Aorta (tissue), 5 donors: ENCODE data around the gene BMAL1. TPM values are rescaled to one million over a fixed set of nuclear protein-coding genes. Genes with fewer than 3 reads are reported as not detected.

Experiments used
- ATAC-seq: fragments of 200-7000 bp; cut with Tn5 transposase; one replicate; pipeline ENCODE4 v1.9.1; 2022; ENCODE audit warnings: moderate library complexity; ENCODE audit not compliant: low FRiP score
- DNase-seq, 2 donors: peaks; one replicate each; pipeline ENCODE4 v3.0.0-alpha.2; 2020
- H3K27ac ChIP-seq, 2 donors: one replicate each; pipeline ENCODE4 v1.5.1; 2013; ENCODE audit warnings: low read length in 2 of 2, mild to moderate bottlenecking in 2 of 2, moderate library complexity in 2 of 2, control low read depth in 1 of 2, inconsistent platforms in 1 of 2, low read depth in 1 of 2
- H3K27me3 ChIP-seq, 2 donors: one replicate each; pipeline ENCODE4 v1.6.1; 2013; ENCODE audit warnings: control low read depth in 1 of 2, low read length in 1 of 2, mild to moderate bottlenecking in 1 of 2, moderate library complexity in 1 of 2; ENCODE audit not compliant: insufficient read depth in 2 of 2, control insufficient read depth in 1 of 2
- H3K36me3 ChIP-seq, 2 donors: one replicate each; pipeline ENCODE4 v1.6.1; 2013; ENCODE audit warnings: control low read depth in 1 of 2, low read length in 1 of 2, mild to moderate bottlenecking in 1 of 2; ENCODE audit not compliant: insufficient read depth in 2 of 2, control insufficient read depth in 1 of 2
- H3K4me1 ChIP-seq, 2 donors: one replicate each; pipeline ENCODE4 v1.6.1; 2013; ENCODE audit warnings: low read length in 2 of 2, control low read depth in 1 of 2, mild to moderate bottlenecking in 1 of 2, moderate library complexity in 1 of 2; ENCODE audit not compliant: insufficient read depth in 2 of 2, control insufficient read depth in 1 of 2
- H3K4me3 ChIP-seq, 2 donors: one replicate each; pipeline ENCODE4 v1.5.1; 2013; ENCODE audit warnings: low read length in 2 of 2, control low read depth in 1 of 2, mild to moderate bottlenecking in 1 of 2
- H3K9me3 ChIP-seq: one replicate; pipeline ENCODE4 v1.6.1; 2013; ENCODE audit warnings: mild to moderate bottlenecking, low read length; ENCODE audit not compliant: control insufficient read depth
- WGBS, 2 donors: extraction: QIAGEN DNeasy Blood & Tissue Kit; methylation state at CpG; one replicate each; pipeline ENCODE4 v1.1.7; 2013; 5-methylcytosine and 5-hydroxymethylcytosine counted together
- intact Hi-C, 2 donors: fragments of 100-400 bp; cut with DNase I; formaldehyde crosslinking; loops; one replicate each; pipeline versions ENCODE4 v1.14.2 to v1.15.0; 2022
- polyA plus RNA-seq, 2 donors: library from polyadenylated mRNA; stranded (reverse); fragments of 200-250 nt; gene quantifications; one replicate each; pipeline ENCODE4 v1.2.3, GENCODE V29; 2013
- total RNA-seq, 2 donors: library from RNA; stranded (reverse); fragmentation: NEBNext Ultra II Directional; extraction: Animal tissue kit (Norgen Biotek cat#: 25700); gene quantifications; one replicate each; pipeline ENCODE4 v1.2.1, GENCODE V29; 2021
- donor health status: healthy with polysubstance abuse.
- donor health status: Bipolar disorder and iron deficiency.
- donor health status: DM: no; HTN: no; CAD: no.
- donor health status: DM: no; HTN: no; CAD: no.
- donor health status: DM: yes; HTN: yes; CAD: no.

Gene BMAL1
- total and polyA plus RNA-seq, 4 donors = 11.7 to 38.4 (median 30.3) TPM

DNA sequence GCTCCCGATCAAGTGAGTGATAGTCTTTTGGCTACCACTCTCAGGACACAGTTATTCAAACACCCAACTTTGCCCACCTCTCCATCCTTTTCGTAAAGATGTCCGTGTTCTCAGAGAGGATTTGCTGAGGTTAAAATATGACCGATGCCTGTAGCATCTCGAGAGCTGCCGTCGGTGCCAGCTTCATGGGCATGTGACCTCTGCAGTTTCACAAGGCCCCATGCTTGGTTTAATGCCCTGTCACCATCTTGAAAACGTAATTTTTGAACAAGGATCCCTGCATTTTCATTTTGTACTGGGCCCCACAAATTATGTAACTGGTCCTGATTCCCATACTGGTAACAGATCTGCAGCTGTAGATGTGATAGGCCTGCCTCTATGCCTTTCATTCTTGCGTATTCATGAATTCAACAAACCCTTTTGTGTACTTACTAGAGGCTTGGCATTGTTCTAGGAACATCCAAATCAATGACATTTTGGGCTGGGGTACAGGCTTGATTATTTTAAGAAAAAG lies 85.1 kb downstream of the BMAL1 start:
- Histone ChIP-seq H3K4me1 (no peaks in the 10 kb centered on the region), H3K36me3 (peaks cover 6 to 8% of the 10 kb centered on the region in 2 donors), H3K27ac (no peak overlapping the region), H3K9me3 (no peaks in the 10 kb centered on the region), H3K27me3 (no peaks in the 10 kb centered on the region), H3K4me3 (no peak overlapping the region)
- intact Hi-C loops = no loop called here
- ATAC-seq (no peak), DNase-seq (no peak)
- 96 to 97% methylated on average over 9 of the region's 9 CpGs for WGBS, 2 donors

DNA sequence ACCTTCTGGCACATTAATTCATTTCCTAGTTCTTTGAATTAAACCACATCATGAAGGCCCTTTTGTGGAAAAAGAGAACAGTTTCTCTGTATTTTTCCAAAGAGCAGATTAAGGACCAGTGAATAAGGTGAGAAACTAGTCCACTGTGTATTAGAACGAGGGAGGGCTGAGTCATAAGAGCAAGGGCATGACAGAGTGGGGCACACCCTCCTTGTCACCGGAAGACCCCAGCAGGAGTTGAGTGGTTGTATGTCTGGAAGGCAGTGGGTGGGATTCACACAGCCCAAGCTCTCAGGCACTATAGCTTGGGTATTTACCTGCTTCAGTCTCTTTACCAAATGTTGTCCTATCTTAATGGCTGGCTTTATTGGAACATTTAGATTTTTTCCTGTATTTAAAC lies 86.8 kb downstream of the BMAL1 start:
- H3K4me3 ChIP-seq = no peak overlapping the region
- H3K9me3 ChIP-seq = no peaks in the 10 kb centered on the region
- intact Hi-C loops = no loop called here
- H3K27me3 ChIP-seq = no peaks in the 10 kb centered on the region
- no peak for ATAC-seq
- no peaks in the 10 kb centered on the region for H3K4me1 ChIP-seq
- no peak for DNase-seq
- WGBS, 2 donors = 84 to 85% methylated on average over 2 of the region's 2 CpGs
- H3K36me3 ChIP-seq = peaks cover 8% of the 10 kb centered on the region in 2 donors
- no peak overlapping the region for H3K27ac ChIP-seq

DNA sequence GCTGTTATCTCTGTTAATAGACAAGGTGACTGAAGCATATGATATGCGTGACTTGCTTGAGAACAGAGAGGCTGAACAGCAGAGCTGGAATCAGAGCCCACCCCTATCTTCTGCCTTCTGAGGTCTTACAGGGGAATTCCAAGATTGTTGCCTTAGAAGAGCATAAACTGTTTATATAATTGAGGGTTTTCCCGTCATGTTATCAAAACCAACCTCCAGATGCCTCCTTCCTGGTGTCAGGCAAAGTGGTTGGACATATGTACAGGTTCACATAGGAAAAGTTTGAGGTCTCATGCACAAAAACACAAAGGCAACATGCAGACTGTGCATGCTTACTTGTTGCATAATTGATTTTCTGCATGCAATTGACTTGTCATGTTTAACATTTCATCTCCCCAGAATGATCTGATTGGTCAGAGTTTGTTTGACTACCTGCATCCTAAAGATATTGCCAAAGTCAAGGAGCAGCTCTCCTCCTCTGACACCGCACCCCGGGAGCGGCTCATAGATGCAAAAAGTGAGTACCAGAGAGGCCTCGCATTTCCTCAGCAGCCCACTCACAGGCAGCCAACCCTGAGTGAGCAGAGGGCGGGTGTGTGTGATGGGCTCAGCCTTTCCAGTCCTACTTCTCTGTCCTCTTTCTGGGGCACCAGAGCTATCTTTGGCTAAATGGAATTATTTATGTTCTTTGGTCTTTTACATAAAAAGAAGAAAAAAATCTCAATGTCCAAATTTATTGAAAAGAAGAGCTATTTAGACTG lies 88.9 kb downstream of the BMAL1 start:
- WGBS, 2 donors = 92 to 94% methylated on average over 7 of the region's 7 CpGs
- no peak overlapping the region for H3K27ac ChIP-seq
- H3K27me3 ChIP-seq = no peaks in the 10 kb centered on the region
- ATAC-seq (no peak), DNase-seq (no peak)
- no peaks in the 10 kb centered on the region for H3K9me3 ChIP-seq
- no peak overlapping the region for H3K4me3 ChIP-seq
- no peaks in the 10 kb centered on the region for H3K4me1 ChIP-seq
- H3K36me3 ChIP-seq = peaks cover 7 to 11% of the 10 kb centered on the region in 2 donors
- intact Hi-C loops = no loop called here

DNA sequence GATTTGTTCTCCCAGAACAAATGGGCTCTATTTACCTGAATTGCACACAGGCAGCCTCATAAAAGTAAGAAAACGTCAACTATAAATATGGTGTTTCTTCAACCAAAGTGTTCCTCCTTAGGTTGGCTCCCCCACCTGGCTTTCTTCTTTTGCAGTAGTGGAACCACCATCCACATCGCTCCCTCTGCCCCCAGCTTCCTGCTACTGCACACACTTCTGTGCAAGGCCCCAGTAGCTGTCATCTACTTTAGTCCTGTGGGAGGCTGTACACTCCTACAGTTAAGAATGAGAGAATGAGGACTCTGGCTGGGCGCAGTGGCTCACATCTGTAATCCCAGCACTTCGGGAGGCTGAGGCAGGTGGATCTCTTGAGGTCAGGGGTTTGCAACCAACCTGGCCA lies 89.5 kb downstream of the BMAL1 start:
- Histone ChIP-seq H3K36me3 (peaks cover 5 to 9% of the 10 kb centered on the region in 2 donors), H3K4me3 (no peak overlapping the region), H3K27ac (no peak overlapping the region), H3K4me1 (no peaks in the 10 kb centered on the region), H3K9me3 (no peaks in the 10 kb centered on the region), H3K27me3 (no peaks in the 10 kb centered on the region)
- DNase-seq = no peak
- intact Hi-C loops = no loop called here
- 92% methylated on average over 4 of the region's 4 CpGs for WGBS, 2 donors
- no peak for ATAC-seq

DNA sequence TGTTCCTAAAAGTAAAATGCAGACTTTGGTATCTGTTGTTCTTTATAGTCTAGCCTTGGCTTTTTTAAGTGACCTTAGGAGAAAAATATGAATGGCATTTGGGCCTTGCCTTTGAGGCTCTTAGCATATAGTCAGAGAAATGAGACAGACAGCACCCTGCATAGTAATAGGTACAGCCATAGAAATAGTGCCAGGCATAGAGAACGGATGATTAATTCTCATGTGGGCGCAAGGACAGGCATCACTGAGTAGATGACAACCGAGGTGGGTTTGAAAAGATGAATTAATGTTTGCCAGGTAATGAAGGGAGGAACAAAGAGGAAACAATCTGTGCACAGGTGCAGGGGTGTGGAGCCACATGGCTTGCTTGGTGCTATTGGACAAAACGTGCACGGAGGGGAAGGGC lies 90.5 kb downstream of the BMAL1 start:
- no peaks in the 10 kb centered on the region for H3K9me3 ChIP-seq
- WGBS, 2 donors = 48 to 51% methylated on average over 5 of the region's 5 CpGs
- H3K4me1 ChIP-seq = no peaks in the 10 kb centered on the region
- no peak for DNase-seq
- ATAC-seq = no peak
- peaks cover 5 to 10% of the 10 kb centered on the region in 2 donors for H3K36me3 ChIP-seq
- H3K4me3 ChIP-seq = no peak overlapping the region
- no peak overlapping the region for H3K27ac ChIP-seq
- intact Hi-C loops = no loop called here
- H3K27me3 ChIP-seq = no peaks in the 10 kb centered on the region

DNA sequence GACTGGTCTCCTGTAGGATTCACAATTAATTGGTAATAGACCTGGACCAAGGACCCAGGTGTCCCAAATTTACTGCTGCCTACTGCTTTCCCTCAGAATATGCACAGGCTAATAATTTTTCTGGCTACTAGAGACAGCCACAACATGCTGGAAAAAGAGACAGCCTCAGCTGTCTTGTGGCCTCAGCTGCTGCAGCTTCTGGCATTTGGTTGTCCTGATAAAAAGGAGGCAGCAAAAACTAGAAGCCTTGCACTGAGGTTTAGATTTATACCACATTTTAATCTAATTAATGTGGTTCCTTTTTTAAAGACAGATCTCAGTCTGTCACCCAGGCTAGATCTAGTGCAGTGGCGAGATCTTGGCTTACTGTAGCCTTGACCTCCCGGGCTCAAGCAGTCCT lies 95.6 kb downstream of the BMAL1 start:
- H3K36me3 ChIP-seq = peaks cover 0 to 16% of the 10 kb centered on the region in 2 donors
- no peak for ATAC-seq
- intact Hi-C loops = no loop called here

DNA sequence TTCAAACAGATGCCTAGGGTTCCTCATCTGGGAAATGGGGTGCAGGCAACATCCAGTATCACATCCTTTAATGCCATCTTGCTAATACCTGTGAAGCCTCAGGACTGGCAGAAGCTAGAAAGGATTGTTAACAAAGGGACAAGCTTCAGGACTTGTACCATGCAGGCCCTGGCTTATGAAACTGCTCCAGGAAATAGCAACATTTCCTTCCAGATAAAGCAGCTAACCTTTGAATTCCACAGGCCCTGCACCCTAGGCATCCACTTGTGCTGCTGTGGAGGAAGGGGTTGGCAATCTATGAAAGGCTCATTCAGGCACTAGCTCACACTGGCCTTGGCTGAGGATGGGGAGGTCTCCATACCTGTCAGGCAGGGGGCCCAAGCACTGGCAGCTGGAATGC lies 98.2 kb downstream of the BMAL1 start:
- H3K27me3 ChIP-seq = no peaks in the 10 kb centered on the region
- peaks cover 3 to 10% of the 10 kb centered on the region in 2 donors for H3K36me3 ChIP-seq
- no peak overlapping the region for H3K4me3 ChIP-seq
- ATAC-seq (no peak), DNase-seq (no peak)
- H3K9me3 ChIP-seq = no peaks in the 10 kb centered on the region
- H3K27ac ChIP-seq = no peak overlapping the region
- peaks cover 0 to 4% of the 10 kb centered on the region in 2 donors for H3K4me1 ChIP-seq
- intact Hi-C loops = no loop called here

More for the DNA sequence above, 95.6 kb downstream of the BMAL1 start:
- WGBS, 2 donors = 96 to 97% methylated on average over 2 of the region's 2 CpGs
- H3K9me3 ChIP-seq = no peaks in the 10 kb centered on the region
- no peaks in the 10 kb centered on the region for H3K27me3 ChIP-seq
- no peak overlapping the region for H3K27ac ChIP-seq
- H3K4me3 ChIP-seq = no peak overlapping the region
- no peaks in the 10 kb centered on the region for H3K4me1 ChIP-seq
- DNase-seq = no peak

DNA sequence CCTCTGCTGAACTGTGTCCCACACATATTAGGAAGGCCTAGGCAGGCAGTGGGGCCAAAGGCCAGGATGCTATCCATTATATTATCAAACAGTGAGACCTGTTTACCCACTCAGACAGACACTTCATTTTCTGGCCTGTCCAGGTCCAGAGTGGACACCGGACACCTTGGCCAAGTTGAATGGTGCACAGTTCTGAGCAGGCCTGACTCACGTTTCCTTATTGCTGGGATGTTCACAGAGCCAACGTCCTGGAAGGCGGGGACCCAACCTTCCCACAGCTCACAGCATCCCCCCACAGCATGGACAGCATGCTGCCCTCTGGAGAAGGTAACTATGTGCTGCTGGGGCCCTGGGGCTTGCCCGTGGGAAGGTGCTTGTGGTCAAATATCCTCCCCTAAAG lies 98.8 kb downstream of the BMAL1 start:
- intact Hi-C loops = no loop called here
- H3K4me3 ChIP-seq = no peak overlapping the region
- DNase-seq = no peak
- H3K9me3 ChIP-seq = no peaks in the 10 kb centered on the region
- H3K4me1 ChIP-seq = peaks cover 0 to 4% of the 10 kb centered on the region in 2 donors
- no peaks in the 10 kb centered on the region for H3K27me3 ChIP-seq
- peaks cover 3 to 10% of the 10 kb centered on the region in 2 donors for H3K36me3 ChIP-seq
- WGBS, 2 donors = 82 to 85% methylated on average over 5 of the region's 5 CpGs
- H3K27ac ChIP-seq = no peak overlapping the region
- ATAC-seq = no peak

DNA sequence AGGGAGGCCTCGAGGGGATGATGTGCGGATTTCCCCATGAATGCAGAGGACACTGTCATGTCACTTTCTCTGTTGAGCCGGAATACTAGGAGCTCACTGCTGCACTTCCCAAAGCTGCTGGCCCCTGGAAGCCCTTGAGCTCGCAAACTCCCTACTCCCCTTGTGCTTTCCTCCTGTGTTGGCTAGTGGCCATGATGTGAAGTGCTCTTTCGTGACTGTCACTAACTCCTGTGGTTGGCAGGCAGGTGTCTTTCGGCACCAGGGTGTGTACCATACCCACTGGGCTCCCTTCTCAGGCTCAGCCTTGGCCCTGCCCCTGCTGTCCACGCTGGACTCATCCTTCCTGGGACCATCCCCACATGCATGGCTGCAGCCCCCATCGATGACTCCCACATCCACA lies 99.2 kb downstream of the BMAL1 start:
- Histone ChIP-seq H3K27me3 (no peaks in the 10 kb centered on the region), H3K36me3 (peaks cover 5 to 10% of the 10 kb centered on the region in 2 donors), H3K9me3 (no peaks in the 10 kb centered on the region), H3K27ac (no peak overlapping the region), H3K4me3 (no peak overlapping the region), H3K4me1 (peaks cover 0 to 4% of the 10 kb centered on the region in 2 donors)
- WGBS, 2 donors = 97 to 99% methylated on average over 8 of the region's 8 CpGs
- no peak for ATAC-seq
- DNase-seq = no peak
- intact Hi-C loops = no loop called here
